ENCODE measurements around the gene ANKMY1. TPM values are rescaled to one million over a fixed set of nuclear protein-coding genes. Genes with fewer than 3 reads are reported as not detected.
A peak's percentile ranks its signal among the peaks of the same experiment; 100 is the strongest.

Gene ANKMY1
- total and polyA plus RNA-seq, 2 of the 8 experiments (the other 6 are each of a cell fraction or from before 2014, with no cell fraction given): 4.5 to 4.8 TPM

GRCh38 chr2:240451791-240452461, 105.9 kb downstream of the ANKMY1 start:
- Histone ChIP-seq H3K4me2 (ENCODE audit: insufficient read depth in 1 of 2, low read depth in 2 of 2, low read length in 2 of 2) (peak overlapping the region; percentile 43 to 65), H4K5ac (ENCODE audit: insufficient read length, low read depth, low read length) (no peak overlapping the region), H3K18ac (ENCODE audit: extremely low read depth, low read length) (peak overlapping the region; percentile 48; the same call in 1 of the 2 replicates), H3K9ac (replicated peaks in 1 of 4; ENCODE audit: extremely low read depth in 1 of 4, low read depth in 3 of 4, low read length in 3 of 4) (no peak overlapping the region), H3K23ac (ENCODE audit: insufficient read length) (no peak overlapping the region), H2BK5ac (ENCODE audit: low read depth, low read length) (no peak overlapping the region), H3K79me2 (ENCODE audit: control insufficient read depth in 1 of 2, insufficient read depth in 2 of 2, low read length in 2 of 2) (no peaks in the 10 kb centered on the region), H3K4me3 (ENCODE audit: extremely low read depth in 1 of 4, insufficient read depth in 2 of 4, low read depth in 3 of 4, low read length in 4 of 4) (peak overlapping the region; percentile 23 to 72 (median 52); a peak in 6 of 8 replicates), H3K56ac (replicated peaks; ENCODE audit: insufficient read length, low read depth, low read length) (no peak overlapping the region), H3K79me1 (ENCODE audit: low read depth, low read length) (peaks cover 3% of the 10 kb centered on the region), H3K9me3 (ENCODE audit: insufficient read depth in 2 of 2, low read depth in 1 of 2, low read length in 1 of 2) (no peaks in the 10 kb centered on the region), H4K91ac (replicated peaks; ENCODE audit: insufficient read length, low read length) (no peak overlapping the region), H3K27ac (ENCODE audit: low read depth, low read length) (no peak overlapping the region), H2AK5ac (ENCODE audit: low read depth, low read length) (0 out of 2 replicates have a peak overlapping the region, but pooled peaks have one; percentile 39), H4K8ac (ENCODE audit: extremely low read depth, insufficient read depth, low read length) (no peak overlapping the region), H4K20me1 (replicated peaks in 1 of 2; ENCODE audit: control insufficient read depth in 1 of 2, insufficient read depth in 2 of 2, low read length in 2 of 2) (peaks cover 37 to 46% of the 10 kb centered on the region in 2 experiments), H3K4ac (replicated peaks; ENCODE audit: insufficient read length, low read depth, low read length) (no peak overlapping the region), H2BK15ac (ENCODE audit: low read length) (peak overlapping the region; percentile 61; the same call in 1 of the 2 replicates), H2BK120ac (replicated peaks; ENCODE audit: low read depth, low read length) (no peak overlapping the region), H2BK20ac (ENCODE audit: low read length) (no peak overlapping the region), H3K23me2 (ENCODE audit: low read depth, low read length) (peaks cover 7% of the 10 kb centered on the region; the same call in 1 of the 2 replicates), H3K4me1 (replicated peaks in 1 of 4; ENCODE audit: control insufficient read depth in 3 of 4, insufficient read depth in 4 of 4, low read length in 3 of 4) (peaks cover 0 to 48% (median 29%) of the 10 kb centered on the region in 4 experiments; a peak in 6 of 7 replicates), H3K14ac (ENCODE audit: insufficient read length) (no peak overlapping the region), H2BK12ac (ENCODE audit: low read depth, low read length) (no peak overlapping the region), H2AFZ (ENCODE audit: low read length) (no peak overlapping the region; the same call in 1 of the 2 replicates), H3K36me3 (ENCODE audit: control insufficient read depth in 2 of 4, insufficient read depth in 4 of 4, low read length in 3 of 4) (no peaks in the 10 kb centered on the region; a peak in 1 of 8 replicates), H3K27me3 (replicated peaks in 1 of 4; ENCODE audit: control insufficient read depth in 3 of 4, extremely low read depth in 1 of 4, insufficient read depth in 3 of 4, low read length in 3 of 4) (peaks cover 15 to 35% (median 28%) of the 10 kb centered on the region in 4 experiments)
- CTCF ChIA-PET (ENCODE audit: partially characterized antibody): interaction anchor here (0.7 to 1.1 kb wide), 3 partner anchors 10 to 17 kb away, joined by 3 to 6 read pairs (median 5); no protein-coding TSS in a partner anchor
- DNase-seq (ENCODE audit: low read depth in 1 of 2, low spot score in 2 of 2) (no peak), FAIRE-seq (no peak)
- 64% methylated on average over 17 of the region's 20 CpGs; no CpG with 5 or more reads in 1 of the 2 experiments for WGBS, 2 experiments (ENCODE audit: extremely low coverage in 1 of 2, insufficient coverage in 1 of 2, insufficient read length in 1 of 2, insufficient replicate concordance in 2 of 2, low coverage in 1 of 2, low lambda C conversion rate in 2 of 2, missing lambda C conversion rate in 1 of 2)
- POLR2A ChIA-PET (ENCODE audit: partially characterized antibody): interaction anchor here (0.7 kb wide), 1 partner anchor 8 kb away, joined by 3 read pairs; no protein-coding TSS in a partner anchor
- TF ChIP-seq CREB1 (IDR thresholded peaks at IDR 0.05) (no peak), CTCF (IDR thresholded peaks at IDR 0.05; ENCODE audit: control extremely low read depth in 1 of 3, insufficient read depth in 1 of 3, low read depth in 1 of 3, low read length in 3 of 3) (no peak), KDM1A (IDR thresholded peaks at IDR 0.05; ENCODE audit: borderline replicate concordance, low read length) (no peak), RBBP5 (IDR thresholded peaks at IDR 0.05; ENCODE audit: borderline replicate concordance, low read depth, low read length) (no peak)
